ENCODE data around the gene ANXA5. TPM values are rescaled to one million over a fixed set of nuclear protein-coding genes. Genes with fewer than 3 reads are reported as not detected.

ANXA5 gene
- total and polyA plus RNA-seq, 2 of the 4 experiments (the other 2 are of a cell fraction) = 780 to 1,448 TPM

- H3K9me1 ChIP-seq (ENCODE audit: insufficient read depth, low read length) = no peaks in the 10 kb centered on the region
- H3K56ac ChIP-seq (ENCODE audit: extremely low read depth, insufficient read depth, low read length) = no peak overlapping the region
- TF ChIP-seq FOS (IDR thresholded peaks at IDR 0.05; ENCODE audit: low read depth, low read length) (no peak), ELK1 (IDR thresholded peaks at IDR 0.05; ENCODE audit: borderline replicate concordance, low read depth, low read length) (no peak), MAZ (IDR thresholded peaks at IDR 0.05; ENCODE audit: borderline replicate concordance, low read depth, low read length) (no peak), USF2 (IDR thresholded peaks at IDR 0.05; ENCODE audit: low read depth, low read length) (no peak), BHLHE40 (IDR thresholded peaks at IDR 0.05; ENCODE audit: low read depth, low read length) (no peak), POLR2A (IDR thresholded peaks at IDR 0.05; ENCODE audit: low read depth, low read length) (no peak), RFX5 (IDR thresholded peaks at IDR 0.05; ENCODE audit: low read depth, low read length) (no peak), CHD1 (IDR thresholded peaks at IDR 0.05; ENCODE audit: low read depth, low read length) (no peak), MXI1 (IDR thresholded peaks at IDR 0.05; ENCODE audit: borderline replicate concordance, low read depth, low read length) (no peak), RCOR1 (IDR thresholded peaks at IDR 0.05; ENCODE audit: insufficient replicate concordance, low read length) (no peak), MAFK (IDR thresholded peaks at IDR 0.05; ENCODE audit: low read depth, low read length) (no peak), CTCF (conservative IDR thresholded peaks at IDR 0.05; ENCODE audit: low read depth, low read length) (no peak), RAD21 (IDR thresholded peaks at IDR 0.05; ENCODE audit: low read length) (no peak), CEBPB (IDR thresholded peaks at IDR 0.05; ENCODE audit: low read depth, low read length) (no peak), SMC3 (IDR thresholded peaks at IDR 0.05; ENCODE audit: low read depth, low read length) (no peak), NFE2L2 (IDR thresholded peaks at IDR 0.05; ENCODE audit: low read depth, low read length) (no peak)
- intact Hi-C loops (cut with micrococcal nuclease) (no loop called here), in situ Hi-C loops (cut with MboI; ENCODE audit: low sequenced_read_pairs) (loop anchor here (25.0 kb wide), 1 partner anchor 547 kb away; no protein-coding TSS in a partner anchor), dilution Hi-C loops (cut with HindIII; ENCODE audit: low sequenced_read_pairs, unreplicated experiment) (no loop called here)
- DNase-seq = no peak
- no peak overlapping the region for H4K8ac ChIP-seq (ENCODE audit: low read depth in 2 of 2, low read length in 2 of 2)
- no peak overlapping the region for H2AK9ac ChIP-seq (replicated peaks; ENCODE audit: low read depth, low read length, poor library complexity)
- CTCF ChIA-PET = no interaction called here
- ATAC-seq (ENCODE audit: low read depth) = no peak
- H3K14ac ChIP-seq (replicated peaks; ENCODE audit: low read depth, low read length) = no peak overlapping the region
- H2BK20ac ChIP-seq (ENCODE audit: low read depth, low read length) = no peak overlapping the region
- H4K20me1 ChIP-seq (ENCODE audit: insufficient read depth, low read length) = no peaks in the 10 kb centered on the region
- H3K79me1 ChIP-seq (ENCODE audit: low read depth in 1 of 2, low read length in 2 of 2) = no peaks in the 10 kb centered on the region
- no peaks in the 10 kb centered on the region for H3K27me3 ChIP-seq (ENCODE audit: control insufficient read depth, insufficient read depth, low read length)
- no peak overlapping the region for H4K91ac ChIP-seq (ENCODE audit: insufficient read depth, low read depth, low read length)
- no peak overlapping the region for H3K27ac ChIP-seq (ENCODE audit: insufficient read depth, low read length)
- H2AFZ ChIP-seq (replicated peaks; ENCODE audit: low read length, poor library complexity) = no peak overlapping the region
- H3K4me2 ChIP-seq (ENCODE audit: low read depth, low read length) = no peak overlapping the region
- no peak overlapping the region for H3K18ac ChIP-seq (ENCODE audit: low read depth, low read length)
- no peak overlapping the region for H3K4ac ChIP-seq (ENCODE audit: low read depth, low read length)
- H3K4me3 ChIP-seq (ENCODE audit: insufficient read depth, low read depth, low read length) = no peak overlapping the region
- no peak overlapping the region for H2BK15ac ChIP-seq (ENCODE audit: low read depth, low read length)
- BruUV-seq (replicated peaks) = no TSS peak
- H2BK120ac ChIP-seq (ENCODE audit: low read depth, low read length) = no peak overlapping the region
- H3K4me1 ChIP-seq (ENCODE audit: control insufficient read depth, insufficient read depth, low read length) = peaks cover 12% of the 10 kb centered on the region
- H3K23ac ChIP-seq (ENCODE audit: low read depth, low read length) = no peak overlapping the region
- no peak overlapping the region for H4K5ac ChIP-seq (ENCODE audit: low read depth, low read length)
- no peaks in the 10 kb centered on the region for H3K9me3 ChIP-seq (ENCODE audit: control insufficient read depth, insufficient read depth, low read length)
- no peak overlapping the region for H3K9ac ChIP-seq (ENCODE audit: low read depth, low read length)
- no peak overlapping the region for H2AK5ac ChIP-seq (ENCODE audit: low read depth, low read length)
- WGBS, 2 experiments (ENCODE audit: extremely low coverage in 2 of 2, insufficient read length in 1 of 2) = 80% methylated on average over 1 of the region's 1 CpG; no CpG with 5 or more reads in 1 of the 2 experiments
- H2BK5ac ChIP-seq (ENCODE audit: low read depth, low read length, poor library complexity, severe bottlenecking) = no peak overlapping the region
- H3K36me3 ChIP-seq (ENCODE audit: control insufficient read depth, insufficient read depth, low read length) = no peaks in the 10 kb centered on the region; the same call in 1 of the 2 replicates
- POLR2A ChIA-PET (ENCODE audit: unreplicated experiment) = no interaction called here
These were observed 37.2 kb upstream of the ANXA5 start for GRCh38 chr4:121733942-121734341.
